Activated naive CD8-positive, alpha-beta T cell treated with anti-CD3 and anti-CD28 coated beads for 36 hours (primary cell): ENCODE results near the gene GALNT12. TPM values are rescaled to one million over a fixed set of nuclear protein-coding genes. Genes with fewer than 3 reads are reported as not detected.

Experiments used
- DNase-seq: peaks from one replicate; pipeline ENCODE4 v3.0.0; 2021
- H3K27ac Mint-ChIP-seq: one replicate; pipeline ENCODE4 v1.8.0; 2022; ENCODE audit warnings: mild to moderate bottlenecking, moderate library complexity, mixed read lengths
- H3K27me3 Mint-ChIP-seq: one replicate; pipeline ENCODE4 v1.8.0; 2022; ENCODE audit warnings: mild to moderate bottlenecking, mixed read lengths
- H3K36me3 Mint-ChIP-seq: one replicate; pipeline ENCODE4 v1.8.0; 2021; ENCODE audit warnings: mild to moderate bottlenecking, mixed read lengths
- H3K4me1 Mint-ChIP-seq: one replicate; pipeline ENCODE4 v1.8.0; 2021; ENCODE audit warnings: mixed read lengths
- H3K4me3 Mint-ChIP-seq: one replicate; pipeline ENCODE4 v1.8.0; 2022; ENCODE audit warnings: mild to moderate bottlenecking, moderate library complexity, mixed read lengths
- H3K9me3 Mint-ChIP-seq: one replicate; pipeline ENCODE4 v1.8.0; 2022; ENCODE audit warnings: mixed read lengths
- total RNA-seq, 2 experiments: library from RNA; stranded (reverse); gene quantifications; one replicate each; pipeline ENCODE4 v1.2.3, GENCODE V29; 2021

GALNT12 gene
- total RNA-seq, 2 experiments from 2014 or later, result 9.2 to 10.9 TPM

DNA sequence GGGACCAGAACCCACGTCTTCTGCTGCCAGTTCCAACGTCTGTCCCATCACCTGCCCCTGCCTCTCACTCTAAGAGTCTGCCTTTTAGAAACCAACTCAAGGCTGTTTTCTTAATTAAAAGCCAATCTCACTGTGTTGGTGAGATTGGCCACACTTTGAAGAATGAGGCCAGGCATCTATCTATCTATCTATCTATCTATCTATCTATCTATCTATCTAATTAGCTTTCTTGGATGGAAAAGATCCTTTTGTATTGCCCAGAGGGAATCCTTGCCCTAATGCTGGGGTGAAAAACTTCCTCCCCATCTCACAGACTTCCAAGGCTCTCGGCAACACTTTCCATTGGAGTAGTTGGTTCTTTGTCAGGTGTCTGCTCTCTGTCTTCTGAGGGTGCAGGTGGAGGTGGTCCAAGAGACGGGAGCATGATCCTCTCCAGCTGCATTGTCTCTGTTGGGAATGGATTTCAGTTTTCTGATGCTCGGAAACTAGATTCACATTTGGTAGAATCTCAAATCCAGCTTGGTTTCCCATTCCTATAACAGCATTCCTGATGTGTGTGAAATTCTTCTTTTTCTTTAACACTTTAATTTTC lies 57.9 kb downstream of the GALNT12 start:
- H3K9me3 Mint-ChIP-seq, result no peaks in the 10 kb centered on the region
- peaks cover 4% of the 10 kb centered on the region for H3K4me1 Mint-ChIP-seq
- no peak overlapping the region for H3K27ac Mint-ChIP-seq
- H3K36me3 Mint-ChIP-seq, result no peaks in the 10 kb centered on the region
- DNase-seq, result no peak
- peaks cover 6% of the 10 kb centered on the region for H3K27me3 Mint-ChIP-seq
- no peak overlapping the region for H3K4me3 Mint-ChIP-seq

DNA sequence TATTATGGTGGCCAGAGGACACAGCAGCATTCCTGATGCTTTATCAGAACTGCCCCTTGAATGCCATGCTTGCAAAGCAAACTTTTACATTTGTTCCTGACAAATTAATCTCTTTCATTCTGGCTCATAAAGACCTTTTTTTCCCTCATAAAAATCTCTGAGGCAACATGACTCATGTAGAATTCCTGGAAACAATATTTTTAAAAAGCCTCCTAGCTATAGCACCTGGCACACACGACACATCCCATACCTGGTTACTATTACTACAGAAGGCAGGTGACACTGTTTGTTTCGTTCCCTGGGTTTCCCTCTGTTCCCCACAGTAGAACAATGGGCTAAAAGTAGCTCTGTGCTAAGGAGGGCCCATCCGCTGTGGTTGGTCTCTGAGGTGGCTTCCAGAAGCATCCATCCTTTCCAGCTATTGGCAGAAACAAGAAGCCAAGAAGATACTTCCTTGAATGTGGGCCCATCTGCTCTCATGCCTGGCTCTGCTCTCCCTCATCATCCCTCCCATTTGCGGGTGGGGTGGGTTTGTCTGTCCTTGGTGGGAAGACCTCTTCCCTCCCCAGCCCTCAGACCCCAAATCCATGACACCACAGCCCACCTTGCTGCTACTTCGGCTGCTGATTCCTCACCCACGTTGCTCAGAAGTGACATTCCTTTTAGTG lies 59.1 kb downstream of the GALNT12 start:
- DNase-seq, result no peak
- H3K36me3 Mint-ChIP-seq, result no peaks in the 10 kb centered on the region
- no peak overlapping the region for H3K4me3 Mint-ChIP-seq
- H3K27ac Mint-ChIP-seq, result no peak overlapping the region
- H3K4me1 Mint-ChIP-seq, result peaks cover 4% of the 10 kb centered on the region
- H3K27me3 Mint-ChIP-seq, result peaks cover 6% of the 10 kb centered on the region
- no peaks in the 10 kb centered on the region for H3K9me3 Mint-ChIP-seq

- Mint-ChIP-seq H3K36me3 (no peaks in the 10 kb centered on the region), H3K4me3 (no peak overlapping the region), H3K4me1 (peaks cover 2% of the 10 kb centered on the region), H3K27ac (no peak overlapping the region), H3K27me3 (peaks cover 6% of the 10 kb centered on the region), H3K9me3 (no peaks in the 10 kb centered on the region)
- no peak for DNase-seq
These were observed 59.6 kb downstream of the GALNT12 start for GRCh38 chr9:98867103-98867428.

DNA sequence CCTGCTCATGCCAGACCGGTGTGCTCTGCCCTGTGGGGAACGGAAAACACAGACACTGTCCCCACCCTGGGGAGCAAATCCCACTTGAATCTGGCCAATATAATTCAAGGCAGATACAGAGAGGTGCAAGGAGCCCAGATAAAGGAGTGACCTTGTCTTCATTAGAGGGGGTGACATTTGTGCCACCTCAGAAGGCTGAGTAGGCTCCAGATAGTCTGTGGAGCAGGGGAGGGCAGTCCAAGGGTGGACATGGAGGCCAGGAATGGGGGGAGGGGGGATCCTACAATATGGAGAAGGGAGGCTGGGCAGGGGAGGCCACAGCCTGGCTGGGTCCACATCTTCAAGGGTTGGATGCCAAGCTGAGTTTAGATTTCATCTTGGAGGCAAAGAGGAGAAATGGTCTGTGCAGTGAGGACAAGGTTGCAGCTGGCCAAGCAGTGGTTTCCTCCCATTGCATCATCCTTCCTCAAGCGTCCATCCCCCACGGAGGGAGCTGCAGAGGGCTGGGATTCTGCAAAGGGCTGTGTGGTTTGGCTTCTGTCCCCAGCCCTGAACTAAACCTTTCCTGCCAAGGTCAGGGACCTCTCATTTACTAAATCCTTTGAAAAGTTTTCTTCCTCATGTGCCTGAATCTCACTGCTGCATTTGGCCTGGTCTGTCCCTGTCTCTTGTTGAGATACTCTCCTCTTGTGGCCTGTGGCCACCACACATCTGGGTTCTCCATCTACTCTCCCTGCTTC lies 60.1 kb downstream of the GALNT12 start:
- H3K36me3 Mint-ChIP-seq, result no peaks in the 10 kb centered on the region
- no peak overlapping the region for H3K4me3 Mint-ChIP-seq
- H3K27ac Mint-ChIP-seq, result peak overlapping the region; percentile 35
- peaks cover 6% of the 10 kb centered on the region for H3K27me3 Mint-ChIP-seq
- no peaks in the 10 kb centered on the region for H3K4me1 Mint-ChIP-seq
- DNase-seq, result no peak
- H3K9me3 Mint-ChIP-seq, result no peaks in the 10 kb centered on the region

DNA sequence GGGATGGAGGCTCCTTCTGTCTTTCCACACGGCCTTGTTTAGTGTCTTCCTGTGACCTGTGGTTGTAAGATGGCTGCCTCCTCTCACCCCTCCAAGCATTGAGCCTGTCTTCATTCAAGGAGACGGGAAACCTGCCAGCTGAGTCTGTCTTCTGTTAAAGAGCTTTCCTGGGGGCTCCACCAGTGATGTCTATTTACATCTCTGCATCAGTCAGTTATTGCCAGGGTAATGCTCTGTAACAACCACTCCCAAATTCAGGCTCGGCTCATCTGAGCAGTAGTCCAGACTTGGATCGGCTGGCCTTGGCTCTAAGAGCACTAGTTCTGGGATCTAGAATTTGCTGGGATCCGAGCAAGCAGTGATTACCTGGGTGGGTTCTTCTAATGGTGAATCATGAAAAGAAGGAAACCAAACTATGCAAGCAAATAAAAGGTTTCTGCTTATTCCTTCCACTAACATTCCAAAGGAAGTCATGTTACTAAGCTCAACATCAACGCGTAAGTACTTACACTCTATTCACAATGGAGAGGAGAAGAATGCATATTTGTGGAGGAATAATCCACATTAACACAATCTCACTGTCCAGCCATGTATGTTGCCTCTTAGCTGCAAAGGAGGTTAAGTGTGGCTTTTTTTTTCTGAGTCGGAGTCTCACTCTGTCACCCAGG lies 61.7 kb downstream of the GALNT12 start:
- H3K4me1 Mint-ChIP-seq, result no peaks in the 10 kb centered on the region
- DNase-seq, result no peak
- no peaks in the 10 kb centered on the region for H3K9me3 Mint-ChIP-seq
- no peaks in the 10 kb centered on the region for H3K36me3 Mint-ChIP-seq
- H3K4me3 Mint-ChIP-seq, result no peak overlapping the region
- no peaks in the 10 kb centered on the region for H3K27me3 Mint-ChIP-seq
- no peak overlapping the region for H3K27ac Mint-ChIP-seq

GRCh38 chr9:98869866-98870265 lies 62.4 kb downstream of the GALNT12 start:
- Mint-ChIP-seq H3K9me3 (no peaks in the 10 kb centered on the region), H3K36me3 (no peaks in the 10 kb centered on the region), H3K4me3 (no peak overlapping the region), H3K4me1 (no peaks in the 10 kb centered on the region), H3K27me3 (no peaks in the 10 kb centered on the region), H3K27ac (no peak overlapping the region)
- DNase-seq, result no peak

GRCh38 chr9:98870782-98871557 lies 63.5 kb downstream of the GALNT12 start:
- H3K9me3 Mint-ChIP-seq, result no peaks in the 10 kb centered on the region
- H3K4me3 Mint-ChIP-seq, result no peak overlapping the region
- no peaks in the 10 kb centered on the region for H3K4me1 Mint-ChIP-seq
- no peaks in the 10 kb centered on the region for H3K36me3 Mint-ChIP-seq
- DNase-seq, result no peak
- H3K27me3 Mint-ChIP-seq, result no peaks in the 10 kb centered on the region
- H3K27ac Mint-ChIP-seq, result no peak overlapping the region

- H3K27me3 Mint-ChIP-seq, result no peaks in the 10 kb centered on the region
- DNase-seq, result no peak
- no peak overlapping the region for H3K4me3 Mint-ChIP-seq
- H3K36me3 Mint-ChIP-seq, result no peaks in the 10 kb centered on the region
- H3K27ac Mint-ChIP-seq, result no peak overlapping the region
- no peaks in the 10 kb centered on the region for H3K9me3 Mint-ChIP-seq
- no peaks in the 10 kb centered on the region for H3K4me1 Mint-ChIP-seq
These were observed 64.1 kb downstream of the GALNT12 start for GRCh38 chr9:98871558-98872065.

- Mint-ChIP-seq H3K4me1 (no peaks in the 10 kb centered on the region), H3K27me3 (peaks cover 6% of the 10 kb centered on the region), H3K27ac (no peak overlapping the region), H3K4me3 (no peak overlapping the region), H3K36me3 (no peaks in the 10 kb centered on the region), H3K9me3 (no peaks in the 10 kb centered on the region)
- no peak for DNase-seq
These were observed 66.1 kb downstream of the GALNT12 start for GRCh38 chr9:98873526-98873925.

GRCh38 chr9:98873951-98874371 lies 66.5 kb downstream of the GALNT12 start:
- no peaks in the 10 kb centered on the region for H3K9me3 Mint-ChIP-seq
- H3K36me3 Mint-ChIP-seq, result no peaks in the 10 kb centered on the region
- H3K4me1 Mint-ChIP-seq, result no peaks in the 10 kb centered on the region
- H3K27me3 Mint-ChIP-seq, result peaks cover 9% of the 10 kb centered on the region
- no peak overlapping the region for H3K4me3 Mint-ChIP-seq
- H3K27ac Mint-ChIP-seq, result no peak overlapping the region
- DNase-seq, result no peak

DNA sequence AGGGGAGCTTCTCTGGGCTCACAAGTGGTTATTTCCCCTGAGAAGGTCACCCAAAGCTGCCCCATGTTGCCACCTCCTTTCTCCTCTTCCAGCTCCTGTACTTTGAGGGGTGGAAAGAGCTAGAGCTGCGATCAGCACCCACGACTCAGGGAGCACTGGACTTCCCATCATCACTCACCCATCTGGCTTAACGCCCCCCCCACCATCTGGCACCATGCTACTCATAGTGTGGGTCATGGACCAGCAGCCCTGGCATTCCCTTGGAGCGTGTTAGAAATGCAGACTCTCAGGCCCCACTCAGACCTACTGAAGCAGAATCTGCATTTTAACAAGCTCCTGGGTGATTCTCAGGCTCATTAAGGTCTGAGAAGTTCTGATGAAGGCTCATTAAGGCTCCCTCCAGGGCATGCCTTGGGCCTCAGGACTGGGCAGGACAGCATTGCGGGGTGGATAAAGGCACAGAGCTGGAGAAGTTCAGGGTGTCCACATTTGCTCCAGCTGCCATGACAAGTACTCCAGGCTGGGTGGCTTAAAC lies 67.3 kb downstream of the GALNT12 start:
- Mint-ChIP-seq H3K27ac (no peak overlapping the region), H3K36me3 (no peaks in the 10 kb centered on the region), H3K9me3 (no peaks in the 10 kb centered on the region), H3K4me3 (no peak overlapping the region), H3K4me1 (no peaks in the 10 kb centered on the region), H3K27me3 (peaks cover 9% of the 10 kb centered on the region)
- DNase-seq, result no peak

- Mint-ChIP-seq H3K4me3 (no peak overlapping the region), H3K4me1 (no peaks in the 10 kb centered on the region), H3K27me3 (peaks cover 9% of the 10 kb centered on the region), H3K9me3 (no peaks in the 10 kb centered on the region), H3K27ac (no peak overlapping the region), H3K36me3 (no peaks in the 10 kb centered on the region)
- no peak for DNase-seq
These were observed 68.1 kb downstream of the GALNT12 start for GRCh38 chr9:98875536-98875935.

GRCh38 chr9:98877311-98877710 lies 69.8 kb downstream of the GALNT12 start:
- Mint-ChIP-seq H3K36me3 (no peaks in the 10 kb centered on the region), H3K4me3 (no peak overlapping the region), H3K27ac (no peak overlapping the region), H3K9me3 (no peaks in the 10 kb centered on the region), H3K27me3 (peaks cover 14% of the 10 kb centered on the region), H3K4me1 (no peaks in the 10 kb centered on the region)
- no peak for DNase-seq

GRCh38 chr9:98879094-98879962 lies 71.9 kb downstream of the GALNT12 start:
- Mint-ChIP-seq H3K4me3 (no peak overlapping the region), H3K9me3 (no peaks in the 10 kb centered on the region), H3K4me1 (no peaks in the 10 kb centered on the region), H3K27me3 (peaks cover 21% of the 10 kb centered on the region), H3K27ac (no peak overlapping the region), H3K36me3 (no peaks in the 10 kb centered on the region)
- no peak for DNase-seq
